ENCODE data around the gene GLCCI1. TPM values are rescaled to one million over a fixed set of nuclear protein-coding genes. Genes with fewer than 3 reads are reported as not detected.
A peak's percentile ranks its signal among the peaks of the same experiment; 100 is the strongest.

The GLCCI1 gene
- total RNA-seq, 1 experiment from 2014 or later: 12.9 TPM

DNA sequence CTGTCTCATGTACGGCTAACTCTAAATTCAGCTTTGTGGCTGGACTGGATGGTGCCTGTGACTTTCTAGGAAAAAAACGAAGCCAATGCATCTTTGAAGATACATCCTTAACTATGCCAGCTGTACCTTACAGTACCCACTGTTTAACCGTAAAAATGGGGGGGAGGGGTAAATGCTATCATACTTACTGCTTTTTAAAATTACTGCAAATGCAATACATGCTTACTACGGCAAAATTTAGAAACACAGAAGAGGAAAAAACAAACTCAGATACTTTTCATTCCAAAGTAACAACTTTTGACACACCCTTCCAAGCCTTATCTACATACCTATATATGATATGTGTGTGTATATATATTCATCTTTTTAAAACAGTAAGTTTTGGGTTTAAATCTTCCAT is 20.4 kb upstream of the GLCCI1 start:
- DNase-seq: no peak
- H3K27ac Mint-ChIP-seq (ENCODE audit: unreplicated experiment): no peak overlapping the region
- no peaks in the 10 kb centered on the region for H3K36me3 Mint-ChIP-seq (ENCODE audit: insufficient read depth, unreplicated experiment)
- no peaks in the 10 kb centered on the region for H3K4me1 Mint-ChIP-seq (ENCODE audit: low read depth, unreplicated experiment)
- H3K4me3 Mint-ChIP-seq (ENCODE audit: low read depth, unreplicated experiment): no peak overlapping the region
- no peaks in the 10 kb centered on the region for H3K27me3 Mint-ChIP-seq (ENCODE audit: unreplicated experiment)
- CTCF ChIA-PET: interaction anchor here (0.6 kb wide), 1 partner anchor 139 kb away, joined by 4 read pairs; no protein-coding TSS in a partner anchor
- TF ChIP-seq, protein P1, sequence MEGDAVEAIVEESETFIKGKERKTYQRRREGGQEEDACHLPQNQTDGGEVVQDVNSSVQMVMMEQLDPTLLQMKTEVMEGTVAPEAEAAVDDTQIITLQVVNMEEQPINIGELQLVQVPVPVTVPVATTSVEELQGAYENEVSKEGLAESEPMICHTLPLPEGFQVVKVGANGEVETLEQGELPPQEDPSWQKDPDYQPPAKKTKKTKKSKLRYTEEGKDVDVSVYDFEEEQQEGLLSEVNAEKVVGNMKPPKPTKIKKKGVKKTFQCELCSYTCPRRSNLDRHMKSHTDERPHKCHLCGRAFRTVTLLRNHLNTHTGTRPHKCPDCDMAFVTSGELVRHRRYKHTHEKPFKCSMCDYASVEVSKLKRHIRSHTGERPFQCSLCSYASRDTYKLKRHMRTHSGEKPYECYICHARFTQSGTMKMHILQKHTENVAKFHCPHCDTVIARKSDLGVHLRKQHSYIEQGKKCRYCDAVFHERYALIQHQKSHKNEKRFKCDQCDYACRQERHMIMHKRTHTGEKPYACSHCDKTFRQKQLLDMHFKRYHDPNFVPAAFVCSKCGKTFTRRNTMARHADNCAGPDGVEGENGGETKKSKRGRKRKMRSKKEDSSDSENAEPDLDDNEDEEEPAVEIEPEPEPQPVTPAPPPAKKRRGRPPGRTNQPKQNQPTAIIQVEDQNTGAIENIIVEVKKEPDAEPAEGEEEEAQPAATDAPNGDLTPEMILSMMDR (IDR thresholded peaks at IDR 0.05; ENCODE audit: unreplicated experiment): no peak
- BruUV-seq (replicated peaks): no TSS peak
- peaks cover 3% of the 10 kb centered on the region for H3K9me3 Mint-ChIP-seq (ENCODE audit: low read depth, unreplicated experiment)
- intact Hi-C loops (cut with micrococcal nuclease; ENCODE audit: unreplicated experiment): no loop called here

DNA sequence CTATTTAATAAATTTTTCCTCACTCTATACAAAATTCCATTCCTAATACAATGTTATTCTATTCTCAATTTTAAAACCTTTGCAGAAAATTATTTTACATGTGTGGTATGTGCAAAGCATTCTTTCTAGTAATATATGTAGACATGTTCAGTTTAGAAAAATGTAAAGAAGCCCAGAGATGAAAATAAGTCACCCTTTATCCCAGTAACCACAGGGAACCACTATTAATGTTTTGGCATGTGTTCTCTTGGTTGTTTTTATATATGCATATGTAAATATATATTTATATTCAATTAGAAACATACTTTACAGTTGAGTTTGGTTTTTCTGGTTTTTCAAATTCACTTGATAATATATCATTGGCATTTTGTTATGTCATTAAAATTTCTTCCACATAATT is 14.8 kb upstream of the GLCCI1 start:
- no TSS peak for BruUV-seq (replicated peaks)
- H3K27ac Mint-ChIP-seq (ENCODE audit: unreplicated experiment): no peak overlapping the region
- TF ChIP-seq, protein P1 (IDR thresholded peaks at IDR 0.05; ENCODE audit: unreplicated experiment): no peak
- H3K9me3 Mint-ChIP-seq (ENCODE audit: low read depth, unreplicated experiment): peaks cover 3% of the 10 kb centered on the region
- intact Hi-C loops (cut with micrococcal nuclease; ENCODE audit: unreplicated experiment): no loop called here
- no peaks in the 10 kb centered on the region for H3K36me3 Mint-ChIP-seq (ENCODE audit: insufficient read depth, unreplicated experiment)
- H3K27me3 Mint-ChIP-seq (ENCODE audit: unreplicated experiment): no peaks in the 10 kb centered on the region
- DNase-seq: no peak
- H3K4me3 Mint-ChIP-seq (ENCODE audit: low read depth, unreplicated experiment): no peak overlapping the region
- CTCF ChIA-PET: no interaction called here
- peaks cover 22% of the 10 kb centered on the region for H3K4me1 Mint-ChIP-seq (ENCODE audit: low read depth, unreplicated experiment)

DNA sequence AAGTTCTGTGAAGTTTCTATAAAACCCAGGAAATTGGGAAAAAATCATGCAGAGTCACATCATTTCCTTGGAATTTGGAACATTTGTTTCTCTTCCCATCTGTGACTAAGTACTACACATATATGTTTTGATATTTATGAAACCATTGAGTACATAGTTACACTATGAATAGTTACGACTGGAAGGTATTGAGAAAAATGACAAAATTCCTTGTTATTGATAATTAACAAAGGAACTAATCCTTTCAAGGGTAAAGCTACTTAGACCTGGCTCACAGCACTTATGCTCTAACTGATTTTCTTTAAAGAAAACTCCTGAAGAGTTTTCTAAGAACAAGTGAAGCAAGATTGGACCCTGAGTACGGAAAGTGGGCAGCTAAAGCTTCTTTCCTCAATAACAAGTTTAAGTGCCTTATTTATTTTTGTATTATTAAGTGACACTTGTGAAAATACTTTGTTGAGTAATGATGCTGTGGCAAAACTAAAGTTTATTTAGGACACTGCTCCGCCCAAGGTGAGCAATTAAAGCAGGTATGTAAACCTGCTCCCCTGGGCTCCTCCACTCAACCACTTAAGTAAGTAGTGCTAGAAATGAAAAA is 12.0 kb upstream of the GLCCI1 start:
- Mint-ChIP-seq H3K4me1 (ENCODE audit: low read depth, unreplicated experiment) (peaks cover 22% of the 10 kb centered on the region), H3K4me3 (ENCODE audit: low read depth, unreplicated experiment) (no peak overlapping the region), H3K27ac (ENCODE audit: unreplicated experiment) (peak overlapping the region; percentile 5), H3K27me3 (ENCODE audit: unreplicated experiment) (no peaks in the 10 kb centered on the region), H3K36me3 (ENCODE audit: insufficient read depth, unreplicated experiment) (no peaks in the 10 kb centered on the region), H3K9me3 (ENCODE audit: low read depth, unreplicated experiment) (no peaks in the 10 kb centered on the region)
- DNase-seq: no peak
- no TSS peak for BruUV-seq (replicated peaks)
- intact Hi-C loops (cut with micrococcal nuclease; ENCODE audit: unreplicated experiment): no loop called here
- CTCF ChIA-PET: interaction anchor here (0.6 kb wide), 1 partner anchor 20 kb away, joined by 3 read pairs; no protein-coding TSS in a partner anchor
- TF ChIP-seq, protein P1 (IDR thresholded peaks at IDR 0.05; ENCODE audit: unreplicated experiment): no peak

DNA sequence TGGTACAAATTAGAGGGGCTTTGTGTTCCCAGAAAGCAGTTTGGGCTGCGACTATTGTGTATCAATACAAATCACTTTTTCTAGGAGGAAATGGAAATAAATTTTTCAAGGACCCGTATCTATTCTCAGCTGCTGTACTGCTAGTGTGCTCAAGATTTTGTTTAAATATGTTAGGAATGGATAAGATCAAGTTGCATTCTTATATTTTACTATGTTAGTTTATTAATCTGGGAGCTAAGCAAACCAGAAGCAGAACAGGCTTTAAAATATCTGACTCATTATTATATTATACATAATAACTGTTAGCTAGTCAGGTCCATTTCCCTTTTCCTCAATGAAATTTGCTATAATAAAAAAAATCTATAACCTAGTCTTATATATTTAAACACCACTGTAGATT is 11.1 kb upstream of the GLCCI1 start:
- H3K9me3 Mint-ChIP-seq (ENCODE audit: low read depth, unreplicated experiment): no peaks in the 10 kb centered on the region
- TF ChIP-seq, protein P1 (IDR thresholded peaks at IDR 0.05; ENCODE audit: unreplicated experiment): no peak
- H3K27me3 Mint-ChIP-seq (ENCODE audit: unreplicated experiment): no peaks in the 10 kb centered on the region
- BruUV-seq (replicated peaks): no TSS peak
- H3K4me1 Mint-ChIP-seq (ENCODE audit: low read depth, unreplicated experiment): peaks cover 22% of the 10 kb centered on the region
- CTCF ChIA-PET: no interaction called here
- intact Hi-C loops (cut with micrococcal nuclease; ENCODE audit: unreplicated experiment): no loop called here
- no peak overlapping the region for H3K27ac Mint-ChIP-seq (ENCODE audit: unreplicated experiment)
- H3K4me3 Mint-ChIP-seq (ENCODE audit: low read depth, unreplicated experiment): no peak overlapping the region
- H3K36me3 Mint-ChIP-seq (ENCODE audit: insufficient read depth, unreplicated experiment): no peaks in the 10 kb centered on the region
- no peak for DNase-seq

All from Calu3 (cell line).